ENCODE data around the gene PLA2G7. TPM values are rescaled to one million over a fixed set of nuclear protein-coding genes. Genes with fewer than 3 reads are reported as not detected.

The PLA2G7 gene
- total and polyA plus RNA-seq, 3 experiments from 2014 or later = 2.1 to 2.4 TPM; not detected in 1

DNA sequence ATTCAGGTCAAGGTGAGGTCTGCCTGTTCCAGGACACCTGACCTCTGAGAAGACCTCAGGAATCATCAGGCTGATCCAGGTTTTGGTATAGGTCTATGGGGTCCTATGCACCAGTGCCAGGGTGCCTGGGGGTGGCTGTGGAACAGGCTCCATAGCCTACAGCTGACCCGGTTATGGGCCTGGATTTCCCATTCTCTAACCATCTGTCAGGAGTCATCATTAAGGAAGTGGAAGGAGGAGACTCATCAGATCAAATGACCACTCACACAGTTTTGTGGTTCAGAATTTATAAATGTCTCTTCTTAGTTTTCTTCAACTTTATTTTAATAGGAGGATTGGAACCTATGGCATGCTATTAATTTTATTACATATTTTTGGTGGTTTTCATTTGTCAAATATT, 14.8 kb downstream of the PLA2G7 start:
- no peak overlapping the region for H3K27ac Mint-ChIP-seq
- no peak overlapping the region for H3K27ac ChIP-seq (ENCODE audit: low read depth, low read length)
- H3K4me1 ChIP-seq (ENCODE audit: insufficient read depth, low read length) = no peaks in the 10 kb centered on the region
- H3K4me3 ChIP-seq (ENCODE audit: low read length) = no peak overlapping the region
- H3K27me3 ChIP-seq (ENCODE audit: insufficient read depth, low read length, poor library complexity, severe bottlenecking) = no peaks in the 10 kb centered on the region
- no peak overlapping the region for H3K4me3 Mint-ChIP-seq
- H3K27me3 Mint-ChIP-seq = peaks cover 18 to 51% of the 10 kb centered on the region in 2 donors
- peaks cover 0 to 3% (median 0%) of the 10 kb centered on the region in 3 donors for H3K4me1 Mint-ChIP-seq
- no peaks in the 10 kb centered on the region for H3K36me3 Mint-ChIP-seq
- CTCF ChIA-PET = no interaction called here
- no peak for DNase-seq
- H3K9me3 Mint-ChIP-seq = no peaks in the 10 kb centered on the region
- no peaks in the 10 kb centered on the region for H3K36me3 ChIP-seq (ENCODE audit: insufficient read depth, low read length)
- POLR2A ChIA-PET = no interaction called here
- H3K9me3 ChIP-seq (ENCODE audit: low read length) = no peaks in the 10 kb centered on the region

DNA sequence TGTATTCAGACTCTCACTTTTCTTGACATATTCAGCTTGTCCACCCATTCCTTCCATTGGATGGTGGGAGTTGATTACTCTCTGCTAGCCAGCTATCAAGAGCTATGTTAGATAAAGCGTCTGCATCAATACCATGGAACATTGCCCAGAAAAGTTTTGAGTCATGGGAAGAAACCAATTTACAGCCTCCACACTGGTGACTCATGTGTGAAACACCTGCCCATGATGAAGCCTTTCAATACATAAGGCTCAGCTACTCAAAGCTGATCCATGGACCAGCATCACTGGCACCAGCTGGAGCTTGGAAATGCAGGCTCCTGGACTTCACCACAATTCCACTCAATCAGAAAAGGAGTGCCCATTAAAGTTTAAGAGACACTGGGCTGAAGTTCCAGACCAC, 16.1 kb downstream of the PLA2G7 start:
- no peaks in the 10 kb centered on the region for H3K9me3 ChIP-seq (ENCODE audit: low read length)
- no peak overlapping the region for H3K27ac ChIP-seq (ENCODE audit: low read depth, low read length)
- Mint-ChIP-seq H3K27me3 (peaks cover 17 to 43% of the 10 kb centered on the region in 2 donors), H3K27ac (no peak overlapping the region), H3K4me3 (no peak overlapping the region), H3K9me3 (no peaks in the 10 kb centered on the region), H3K4me1 (peaks cover 0 to 3% (median 0%) of the 10 kb centered on the region in 3 donors), H3K36me3 (no peaks in the 10 kb centered on the region)
- no peaks in the 10 kb centered on the region for H3K36me3 ChIP-seq (ENCODE audit: insufficient read depth, low read length)
- CTCF ChIA-PET = no interaction called here
- H3K4me1 ChIP-seq (ENCODE audit: insufficient read depth, low read length) = no peaks in the 10 kb centered on the region
- H3K27me3 ChIP-seq (ENCODE audit: insufficient read depth, low read length, poor library complexity, severe bottlenecking) = no peaks in the 10 kb centered on the region
- no peak overlapping the region for H3K4me3 ChIP-seq (ENCODE audit: low read length)
- no peak for DNase-seq
- POLR2A ChIA-PET = no interaction called here

DNA sequence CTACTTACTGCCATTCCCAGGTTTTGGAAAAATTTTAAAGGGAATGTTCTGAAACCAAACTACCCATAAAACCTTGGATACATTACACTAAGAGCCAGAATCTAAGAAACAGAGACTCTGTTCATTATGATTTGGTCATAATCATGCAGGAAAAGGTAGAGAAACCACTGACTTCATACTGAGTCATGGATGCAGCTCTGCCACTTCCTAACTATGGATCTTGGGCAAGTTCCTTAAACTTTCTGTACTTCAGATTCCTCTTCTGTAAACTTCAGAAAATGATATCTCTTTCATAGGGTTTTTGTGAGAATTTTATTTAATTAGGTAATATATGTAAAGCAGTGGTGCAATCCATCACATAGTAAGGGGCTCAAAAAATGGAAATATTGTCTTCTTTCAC, 20.0 kb downstream of the PLA2G7 start:
- H3K36me3 ChIP-seq (ENCODE audit: insufficient read depth, low read length) = no peaks in the 10 kb centered on the region
- DNase-seq = no peak
- peaks cover 10 to 20% of the 10 kb centered on the region in 2 donors for H3K27me3 Mint-ChIP-seq
- no peaks in the 10 kb centered on the region for H3K36me3 Mint-ChIP-seq
- H3K27me3 ChIP-seq (ENCODE audit: insufficient read depth, low read length, poor library complexity, severe bottlenecking) = no peaks in the 10 kb centered on the region
- H3K4me3 ChIP-seq (ENCODE audit: low read length) = no peak overlapping the region
- no peak overlapping the region for H3K4me3 Mint-ChIP-seq
- H3K4me1 Mint-ChIP-seq = peaks cover 0 to 3% (median 0%) of the 10 kb centered on the region in 3 donors
- CTCF ChIA-PET = no interaction called here
- POLR2A ChIA-PET = no interaction called here
- no peaks in the 10 kb centered on the region for H3K9me3 ChIP-seq (ENCODE audit: low read length)
- no peak overlapping the region for H3K27ac ChIP-seq (ENCODE audit: low read depth, low read length)
- H3K4me1 ChIP-seq (ENCODE audit: insufficient read depth, low read length) = no peaks in the 10 kb centered on the region
- no peaks in the 10 kb centered on the region for H3K9me3 Mint-ChIP-seq
- no peak overlapping the region for H3K27ac Mint-ChIP-seq

DNA sequence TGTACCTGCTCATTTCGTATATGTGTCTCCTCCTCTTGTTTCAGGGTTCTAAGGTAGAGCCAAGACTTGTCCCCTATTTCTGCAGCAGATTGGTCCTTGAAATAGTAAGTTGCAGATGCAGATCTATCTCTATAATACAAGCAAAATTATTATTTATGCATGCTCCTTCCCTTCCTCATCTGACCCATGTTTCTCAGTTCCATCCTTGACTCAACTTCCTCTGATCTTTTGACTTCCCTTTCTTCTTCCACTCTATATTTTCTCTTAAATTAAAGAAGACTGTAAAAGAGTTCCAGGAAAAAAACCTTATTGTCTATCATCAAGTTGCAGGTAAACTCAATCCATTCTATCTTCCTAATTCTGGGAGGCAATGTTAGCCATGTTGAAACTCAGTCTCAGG, 23.7 kb downstream of the PLA2G7 start:
- Histone ChIP-seq H3K4me3 (ENCODE audit: low read length) (no peak overlapping the region), H3K27ac (ENCODE audit: low read depth, low read length) (no peak overlapping the region), H3K9me3 (ENCODE audit: low read length) (no peaks in the 10 kb centered on the region), H3K36me3 (ENCODE audit: insufficient read depth, low read length) (no peaks in the 10 kb centered on the region), H3K27me3 (ENCODE audit: insufficient read depth, low read length, poor library complexity, severe bottlenecking) (no peaks in the 10 kb centered on the region), H3K4me1 (ENCODE audit: insufficient read depth, low read length) (no peaks in the 10 kb centered on the region)
- no peaks in the 10 kb centered on the region for H3K4me1 Mint-ChIP-seq
- no peak overlapping the region for H3K4me3 Mint-ChIP-seq
- H3K27me3 Mint-ChIP-seq = peaks cover 1 to 28% of the 10 kb centered on the region in 2 donors
- CTCF ChIA-PET = no interaction called here
- H3K9me3 Mint-ChIP-seq = no peaks in the 10 kb centered on the region
- POLR2A ChIA-PET = no interaction called here
- no peaks in the 10 kb centered on the region for H3K36me3 Mint-ChIP-seq
- DNase-seq = no peak
- no peak overlapping the region for H3K27ac Mint-ChIP-seq

DNA sequence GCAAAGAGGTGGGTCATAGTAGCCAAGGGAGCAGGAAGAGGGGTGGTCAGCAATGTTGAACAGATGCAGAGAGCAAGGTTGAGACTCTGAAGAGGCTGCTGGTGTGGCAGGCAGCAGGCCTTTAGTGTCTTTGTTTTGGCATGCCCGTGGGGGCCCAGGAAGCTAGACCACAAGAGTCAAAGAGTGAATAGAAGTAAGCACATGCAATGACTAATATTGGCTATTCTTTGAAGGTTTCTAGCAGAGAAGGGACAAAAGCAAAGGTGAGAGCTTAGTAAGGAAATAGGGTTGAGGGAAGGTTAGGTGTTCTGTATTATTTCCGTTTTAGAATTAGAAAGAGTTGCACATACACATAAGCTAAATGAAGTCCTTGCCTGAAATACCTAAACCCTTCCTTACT, 28.7 kb downstream of the PLA2G7 start:
- H3K27ac ChIP-seq (ENCODE audit: low read depth, low read length) = no peak overlapping the region
- H3K27ac Mint-ChIP-seq = peak overlapping the region in 1 of 8 donors; percentile 47
- no peak for DNase-seq
- H3K27me3 Mint-ChIP-seq = peaks cover 8 to 40% of the 10 kb centered on the region in 2 donors
- no peaks in the 10 kb centered on the region for H3K36me3 ChIP-seq (ENCODE audit: insufficient read depth, low read length)
- H3K4me1 ChIP-seq (ENCODE audit: insufficient read depth, low read length) = no peaks in the 10 kb centered on the region
- no peak overlapping the region for H3K4me3 ChIP-seq (ENCODE audit: low read length)
- ChIA-PET CTCF (no interaction called here), POLR2A (no interaction called here)
- H3K9me3 Mint-ChIP-seq = peaks cover 0 to 3% (median 0%) of the 10 kb centered on the region in 5 donors
- H3K9me3 ChIP-seq (ENCODE audit: low read length) = no peaks in the 10 kb centered on the region
- no peaks in the 10 kb centered on the region for H3K36me3 Mint-ChIP-seq
- no peak overlapping the region for H3K4me3 Mint-ChIP-seq
- H3K4me1 Mint-ChIP-seq = no peaks in the 10 kb centered on the region
- H3K27me3 ChIP-seq (ENCODE audit: insufficient read depth, low read length, poor library complexity, severe bottlenecking) = peaks cover 3% of the 10 kb centered on the region

DNA sequence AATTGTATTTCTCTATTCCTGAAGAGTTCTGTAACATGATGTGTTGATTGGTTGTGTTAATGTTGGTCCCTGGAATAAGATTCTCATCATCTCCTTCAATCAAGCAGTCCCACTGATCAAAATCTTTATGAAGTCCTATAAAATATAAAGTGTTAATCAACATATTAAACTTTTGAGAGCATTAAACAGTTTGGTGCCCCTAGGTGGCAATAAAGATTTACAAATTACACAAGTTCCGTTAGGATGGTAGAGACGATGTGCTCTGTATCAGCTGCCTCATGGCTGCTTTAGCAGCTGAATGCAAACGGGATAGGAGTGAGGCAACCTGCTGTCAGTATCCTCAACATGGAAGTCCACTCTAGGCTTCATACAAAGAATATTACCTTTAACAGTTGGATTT, 30.6 kb downstream of the PLA2G7 start:
- Histone ChIP-seq H3K36me3 (ENCODE audit: insufficient read depth, low read length) (no peaks in the 10 kb centered on the region), H3K27ac (ENCODE audit: low read depth, low read length) (no peak overlapping the region), H3K9me3 (ENCODE audit: low read length) (no peaks in the 10 kb centered on the region), H3K4me3 (ENCODE audit: low read length) (no peak overlapping the region), H3K27me3 (ENCODE audit: insufficient read depth, low read length, poor library complexity, severe bottlenecking) (peaks cover 3% of the 10 kb centered on the region), H3K4me1 (ENCODE audit: insufficient read depth, low read length) (no peaks in the 10 kb centered on the region)
- Mint-ChIP-seq H3K27ac (no peak overlapping the region), H3K4me1 (no peaks in the 10 kb centered on the region), H3K9me3 (peaks cover 0 to 3% (median 0%) of the 10 kb centered on the region in 5 donors), H3K36me3 (no peaks in the 10 kb centered on the region), H3K4me3 (no peak overlapping the region), H3K27me3 (peaks cover 6 to 34% of the 10 kb centered on the region in 2 donors)
- CTCF ChIA-PET = no interaction called here
- POLR2A ChIA-PET = no interaction called here
- DNase-seq = no peak

DNA sequence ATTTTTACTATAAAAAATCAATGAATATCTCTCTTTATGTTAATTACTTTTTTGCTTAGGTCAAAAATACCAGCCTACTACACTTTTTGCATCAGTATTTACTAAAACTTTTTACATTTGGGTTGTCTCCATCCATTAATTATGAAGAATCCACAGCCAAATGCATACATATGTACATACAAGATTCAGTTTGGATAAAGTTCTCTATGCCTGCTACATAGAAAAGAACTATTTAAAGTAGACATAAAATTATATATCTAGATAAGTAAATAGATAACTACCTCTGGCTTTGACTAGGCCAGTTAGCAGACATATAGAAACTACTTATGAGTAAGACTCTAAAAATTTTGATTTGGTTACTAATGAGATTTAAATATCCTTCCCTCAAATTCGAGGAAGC, 35.2 kb downstream of the PLA2G7 start:
- DNase-seq = no peak

DNA sequence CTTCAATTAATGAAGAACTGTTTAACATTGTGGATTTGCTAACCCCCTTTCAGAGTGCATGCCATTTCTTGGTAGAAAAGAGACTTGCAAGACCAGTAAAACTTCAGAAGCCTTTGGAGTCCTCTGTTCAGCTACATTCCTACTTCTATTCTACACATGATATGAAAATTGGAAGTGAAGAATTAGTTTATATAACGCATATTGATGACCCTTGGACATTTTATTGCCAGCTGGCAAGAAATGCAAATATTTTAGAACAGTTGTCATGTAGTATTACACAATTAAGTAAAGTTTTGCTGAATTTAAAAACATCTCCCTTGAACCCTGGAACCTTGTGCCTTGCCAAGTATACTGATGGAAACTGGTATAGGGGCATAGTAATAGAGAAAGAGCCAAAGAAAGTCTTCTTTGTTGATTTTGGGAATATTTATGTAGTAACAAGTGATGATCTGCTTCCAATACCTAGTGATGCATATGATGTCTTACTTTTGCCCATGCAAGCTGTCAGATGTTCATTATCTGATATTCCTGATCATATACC, 44.2 kb downstream of the PLA2G7 start:
- H3K4me1 Mint-ChIP-seq = no peaks in the 10 kb centered on the region
- CTCF ChIA-PET = no interaction called here
- no peak for DNase-seq

More for the DNA sequence above, 35.2 kb downstream of the PLA2G7 start:
- Mint-ChIP-seq H3K4me1 (no peaks in the 10 kb centered on the region), H3K27ac (no peak overlapping the region), H3K9me3 (peaks cover 0 to 2% (median 0%) of the 10 kb centered on the region in 5 donors), H3K4me3 (no peak overlapping the region), H3K36me3 (no peaks in the 10 kb centered on the region), H3K27me3 (peaks cover 14 to 24% of the 10 kb centered on the region in 2 donors)
- H3K36me3 ChIP-seq (ENCODE audit: insufficient read depth, low read length) = no peaks in the 10 kb centered on the region
- ChIA-PET POLR2A (no interaction called here), CTCF (no interaction called here)
- H3K4me3 ChIP-seq (ENCODE audit: low read length) = no peak overlapping the region
- H3K9me3 ChIP-seq (ENCODE audit: low read length) = no peaks in the 10 kb centered on the region
- no peak overlapping the region for H3K27ac ChIP-seq (ENCODE audit: low read depth, low read length)
- H3K27me3 ChIP-seq (ENCODE audit: insufficient read depth, low read length, poor library complexity, severe bottlenecking) = peaks cover 6% of the 10 kb centered on the region
- no peaks in the 10 kb centered on the region for H3K4me1 ChIP-seq (ENCODE audit: insufficient read depth, low read length)

More for the DNA sequence above, 44.2 kb downstream of the PLA2G7 start:
- no peak overlapping the region for H3K4me3 Mint-ChIP-seq
- Histone ChIP-seq H3K4me1 (ENCODE audit: insufficient read depth, low read length) (no peaks in the 10 kb centered on the region), H3K4me3 (ENCODE audit: low read length) (no peak overlapping the region), H3K9me3 (ENCODE audit: low read length) (no peaks in the 10 kb centered on the region), H3K36me3 (ENCODE audit: insufficient read depth, low read length) (no peaks in the 10 kb centered on the region), H3K27me3 (ENCODE audit: insufficient read depth, low read length, poor library complexity, severe bottlenecking) (peaks cover 9% of the 10 kb centered on the region), H3K27ac (ENCODE audit: low read depth, low read length) (no peak overlapping the region)
- POLR2A ChIA-PET = no interaction called here
- H3K36me3 Mint-ChIP-seq = no peaks in the 10 kb centered on the region
- H3K27ac Mint-ChIP-seq = no peak overlapping the region
- H3K9me3 Mint-ChIP-seq = peaks cover 0 to 2% (median 0%) of the 10 kb centered on the region in 5 donors
- peaks cover 3 to 7% of the 10 kb centered on the region in 2 donors for H3K27me3 Mint-ChIP-seq
